Body of pancreas (tissue), 4 donors: ENCODE results near the gene JADE1. TPM values are rescaled to one million over a fixed set of nuclear protein-coding genes. Genes with fewer than 3 reads are reported as not detected.
A peak's percentile ranks its signal among the peaks of the same experiment; 100 is the strongest.

Source experiments
- ATAC-seq: fragments of 150-250 bp; one replicate; pipeline ENCODE4 v1.9.1; 2016
- DNase-seq, 4 donors: peaks; one replicate each; pipeline ENCODE4 v3.0.0-alpha.2; 2019
- H3K27ac ChIP-seq, 4 donors: fragments of 200-600 bp; sonication (generic); 1 replicate in 3 of 4; 2 replicates in 1 of 4; pipeline versions ENCODE4 v1.5.1 to v1.6.1; 2016 to 2019; ENCODE audit warnings: mild to moderate bottlenecking in 1 of 4, mixed read lengths in 1 of 4, moderate library complexity in 1 of 4
- H3K27me3 ChIP-seq, 2 donors: fragments of 200-600 bp; sonication (generic); one replicate each; pipeline ENCODE4 v1.6.0; 2016; ENCODE audit warnings: mild to moderate bottlenecking in 1 of 2
- H3K36me3 ChIP-seq, 2 donors: fragments of 200-600 bp; sonication (generic); replicated peaks in 1 of 2; 2 replicates each; pipeline ENCODE4 v1.5.1; 2016; ENCODE audit warnings: low read depth in 2 of 2; ENCODE audit not compliant: insufficient read depth in 1 of 2
- H3K4me1 ChIP-seq: fragments of 200-600 bp; sonication (generic); one replicate; pipeline ENCODE4 v1.6.0; 2016
- H3K4me3 ChIP-seq, 2 donors: fragments of 200-600 bp; sonication (generic); 1 replicate in 1 of 2; 2 replicates in 1 of 2; pipeline ENCODE4 v1.5.1; 2016 to 2019
- H3K9me3 ChIP-seq, 3 donors: fragments of 200-600 bp; sonication (generic); 1 replicate in 2 of 3; 2 replicates in 1 of 3; pipeline ENCODE4 v1.5.1; 2016
- POLR2A ChIP-seq, 3 donors: fragments of 450-650 bp; IDR thresholded peaks; one replicate each; pipeline ENCODE4 v1.6.1; 2016; ENCODE audit warnings: antibody characterized with exemption in 3 of 3, mild to moderate bottlenecking in 2 of 3
- WGBS, 2 donors: methylation state at CpG; one replicate each; pipeline ENCODE4 v1.1.5; 2017; 5-methylcytosine and 5-hydroxymethylcytosine counted together
- intact Hi-C: fragments of 100-400 bp; cut with DNase I; formaldehyde crosslinking; loops from one replicate; pipeline ENCODE4 v1.15.1; 2023
- total RNA-seq, 2 donors: library from RNA; depleted of rRNA; stranded (reverse); fragments of >200 nt; gene quantifications; one replicate each; pipeline ENCODE4 v1.1.0, GENCODE V29; 2016
- TF ChIP-seq, protein P1 (sequence below), 7 experiments: fragments of 450-650 bp in 4 of 7; fragments of 200-600 bp in 3 of 7; sonication (generic) in 3 of 7; IDR thresholded peaks; one replicate each; pipeline ENCODE4 v1.5.1; 2016 to 2019; ENCODE audit warnings: antibody characterized with exemption in 7 of 7

The JADE1 gene
- 10 to 100 TPM; 44.4 to 50.4 TPM for total RNA-seq

DNA sequence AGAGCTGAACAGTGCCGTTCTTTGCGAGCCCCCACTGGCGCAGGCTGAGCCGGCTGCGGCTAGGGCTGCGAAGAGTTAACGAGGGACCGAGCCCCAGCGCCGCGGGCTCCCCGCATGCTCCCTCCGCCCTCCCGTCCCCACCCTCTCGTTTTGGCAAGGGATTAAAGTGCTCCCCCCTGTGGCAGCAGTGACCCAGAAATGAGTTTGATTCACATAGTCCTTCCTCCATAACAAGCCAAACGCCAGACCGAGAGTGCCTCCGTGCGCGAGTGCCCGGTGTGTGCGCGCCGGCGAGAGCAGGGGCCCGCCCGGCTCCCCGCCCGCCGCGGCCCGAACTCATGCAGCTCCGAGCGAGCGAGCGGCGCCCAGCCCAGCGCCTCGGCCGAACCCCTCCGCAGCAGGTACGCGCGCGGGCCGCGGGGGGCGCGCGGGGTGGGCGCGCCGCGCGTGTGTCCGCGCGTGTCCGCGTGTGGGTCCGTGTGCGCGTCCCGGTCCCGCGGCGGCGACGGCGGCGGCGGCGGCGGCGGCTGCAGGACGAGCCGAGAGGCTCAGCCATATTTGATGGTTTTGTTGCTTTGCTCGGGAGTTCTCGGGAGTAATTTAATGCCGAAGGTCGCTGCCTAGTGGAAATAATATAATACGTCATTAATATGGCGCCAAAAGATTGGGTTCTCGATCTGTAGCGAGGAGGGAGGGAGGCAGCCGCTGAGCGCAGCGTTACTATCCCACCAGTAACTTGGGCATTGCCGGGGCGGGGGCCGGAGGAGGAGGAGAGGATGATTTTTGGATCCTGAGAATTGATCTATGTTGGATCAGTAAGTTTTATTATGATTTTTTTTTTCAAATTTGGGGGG is at the start of gene JADE1:
Gene JADE1, plus strand, starts transcription at position 224 of the 854 bp plus-strand sequence. CDS start 22,059 bp downstream, outside the sequence.
- peak within 1 kb of the TSS; percentile 82 to 93 for H3K4me3 ChIP-seq
- H3K27me3 ChIP-seq: no peaks in the 10 kb centered on the region
- 0% methylated on average over 37 to 90 of the region's 91 CpGs for WGBS, 2 donors
- no peaks in the 10 kb centered on the region for H3K9me3 ChIP-seq
- DNase-seq (peak; percentile 94 to 96 (median 96)), ATAC-seq (peak; percentile 67)
- H3K36me3 ChIP-seq: no peaks in the 10 kb centered on the region
- intact Hi-C loops: loop anchor here (10.0 kb wide), 1 partner anchor 245 kb away; no protein-coding TSS in a partner anchor
- peaks cover 29% of the 10 kb centered on the region for H3K4me1 ChIP-seq
- H3K27ac ChIP-seq: peak within 1 kb of the TSS; percentile 98 to 99 (median 98)
- TF ChIP-seq, protein P1, sequence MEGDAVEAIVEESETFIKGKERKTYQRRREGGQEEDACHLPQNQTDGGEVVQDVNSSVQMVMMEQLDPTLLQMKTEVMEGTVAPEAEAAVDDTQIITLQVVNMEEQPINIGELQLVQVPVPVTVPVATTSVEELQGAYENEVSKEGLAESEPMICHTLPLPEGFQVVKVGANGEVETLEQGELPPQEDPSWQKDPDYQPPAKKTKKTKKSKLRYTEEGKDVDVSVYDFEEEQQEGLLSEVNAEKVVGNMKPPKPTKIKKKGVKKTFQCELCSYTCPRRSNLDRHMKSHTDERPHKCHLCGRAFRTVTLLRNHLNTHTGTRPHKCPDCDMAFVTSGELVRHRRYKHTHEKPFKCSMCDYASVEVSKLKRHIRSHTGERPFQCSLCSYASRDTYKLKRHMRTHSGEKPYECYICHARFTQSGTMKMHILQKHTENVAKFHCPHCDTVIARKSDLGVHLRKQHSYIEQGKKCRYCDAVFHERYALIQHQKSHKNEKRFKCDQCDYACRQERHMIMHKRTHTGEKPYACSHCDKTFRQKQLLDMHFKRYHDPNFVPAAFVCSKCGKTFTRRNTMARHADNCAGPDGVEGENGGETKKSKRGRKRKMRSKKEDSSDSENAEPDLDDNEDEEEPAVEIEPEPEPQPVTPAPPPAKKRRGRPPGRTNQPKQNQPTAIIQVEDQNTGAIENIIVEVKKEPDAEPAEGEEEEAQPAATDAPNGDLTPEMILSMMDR (IDR thresholded peaks at IDR 0.05): peak; percentile 32 to 86 (median 77)
- TF ChIP-seq POLR2A (IDR thresholded peaks at IDR 0.05): peak; percentile 85 to 88 (median 87)

DNA sequence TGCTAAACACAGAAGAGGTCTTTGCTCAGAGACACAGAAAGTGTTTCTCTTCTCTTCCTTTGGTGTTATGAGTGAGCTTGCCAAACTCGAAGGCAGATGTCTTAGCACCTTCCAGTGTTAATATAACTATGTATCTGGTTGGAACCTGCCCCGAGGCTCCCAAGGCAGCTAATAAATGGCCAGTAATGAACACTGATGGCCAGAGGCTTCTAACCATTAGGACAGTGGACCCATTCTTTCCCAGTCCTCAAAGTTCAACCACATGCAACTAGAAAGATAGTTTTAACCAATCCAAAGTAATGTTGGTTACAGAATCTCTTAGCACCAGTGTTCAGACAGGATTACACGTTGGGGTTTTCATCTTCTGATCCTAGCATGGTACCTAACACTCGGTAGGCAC is 42.7 kb upstream of the JADE1 start:
- intact Hi-C loops: no loop called here
- Histone ChIP-seq H3K4me3 (no peak overlapping the region), H3K9me3 (no peaks in the 10 kb centered on the region), H3K36me3 (no peaks in the 10 kb centered on the region), H3K4me1 (no peaks in the 10 kb centered on the region), H3K27me3 (no peaks in the 10 kb centered on the region), H3K27ac (no peak overlapping the region)
- ATAC-seq: no peak
- no peak for DNase-seq
- 63 to 74% methylated on average over 4 of the region's 4 CpGs for WGBS, 2 donors
- TF ChIP-seq, protein P1 (IDR thresholded peaks at IDR 0.05): no peak
- no peak for TF ChIP-seq POLR2A (IDR thresholded peaks at IDR 0.05)

DNA sequence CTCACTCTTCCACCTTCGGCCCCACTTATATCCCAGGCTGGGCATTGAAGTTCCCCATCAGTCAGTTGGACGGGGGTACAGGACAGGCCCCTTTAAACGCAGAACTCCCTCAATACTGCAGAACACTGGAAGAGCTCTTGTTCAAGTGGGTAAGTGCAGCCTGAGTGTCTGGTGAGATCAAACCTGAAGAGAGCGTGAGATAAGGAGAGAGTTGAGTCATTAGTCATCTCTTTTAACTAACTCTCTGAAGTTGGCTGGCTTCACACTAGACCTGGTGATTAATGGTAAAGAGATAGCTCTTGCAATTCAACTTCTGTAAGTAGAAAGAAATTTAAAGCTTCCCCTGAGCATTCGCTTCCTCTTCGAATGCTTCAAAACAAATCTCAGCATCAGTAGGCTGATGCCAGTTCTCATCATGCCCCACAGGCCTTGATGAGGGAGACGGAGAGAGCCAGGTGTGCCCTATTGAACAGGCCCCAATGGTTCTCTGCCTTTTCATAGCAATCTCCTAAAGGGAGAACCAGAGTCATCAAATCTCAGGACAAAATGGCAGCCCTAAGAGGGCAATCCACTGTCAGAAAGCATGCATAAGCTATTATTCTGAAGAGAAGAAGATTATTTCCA is 41.0 kb upstream of the JADE1 start:
- 77 to 83% methylated on average over 7 of the region's 7 CpGs for WGBS, 2 donors
- Histone ChIP-seq H3K27me3 (no peaks in the 10 kb centered on the region), H3K4me1 (no peaks in the 10 kb centered on the region), H3K9me3 (no peaks in the 10 kb centered on the region), H3K27ac (no peak overlapping the region), H3K36me3 (no peaks in the 10 kb centered on the region), H3K4me3 (no peak overlapping the region)
- intact Hi-C loops: no loop called here
- ATAC-seq: no peak
- DNase-seq: no peak
- TF ChIP-seq POLR2A (IDR thresholded peaks at IDR 0.05): no peak
- TF ChIP-seq, protein P1 (IDR thresholded peaks at IDR 0.05): no peak

DNA sequence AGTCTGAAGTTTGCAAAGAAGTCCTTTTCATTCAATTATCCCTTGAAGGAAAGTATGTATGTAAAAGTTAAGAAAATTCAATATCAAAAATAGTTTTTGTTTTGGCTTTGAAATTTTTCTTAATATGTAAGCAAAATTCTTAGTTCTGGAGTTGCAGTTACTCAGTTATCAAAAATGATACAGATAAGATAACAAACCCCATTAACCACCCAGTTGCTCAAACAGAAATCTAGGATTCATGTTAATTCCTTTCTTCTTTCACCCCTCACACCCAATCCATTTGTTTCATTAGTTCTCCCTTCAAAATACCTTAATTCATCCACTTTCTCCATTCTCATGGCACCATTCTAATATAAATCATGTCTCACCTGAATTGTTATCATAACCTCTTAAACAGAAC is 40.5 kb upstream of the JADE1 start:
- intact Hi-C loops: no loop called here
- ATAC-seq (no peak), DNase-seq (no peak)
- Histone ChIP-seq H3K36me3 (no peaks in the 10 kb centered on the region), H3K27ac (no peak overlapping the region), H3K27me3 (no peaks in the 10 kb centered on the region), H3K4me3 (no peak overlapping the region), H3K4me1 (no peaks in the 10 kb centered on the region), H3K9me3 (no peaks in the 10 kb centered on the region)
- TF ChIP-seq, protein P1 (IDR thresholded peaks at IDR 0.05): no peak
- TF ChIP-seq POLR2A (IDR thresholded peaks at IDR 0.05): no peak
